HCT116 (cell line): Measurements from ENCODE around the gene PPFIA1. TPM values are rescaled to one million over a fixed set of nuclear protein-coding genes. Genes with fewer than 3 reads are reported as not detected.

Experiments
- ATAC-seq: fragments of 200-7000 bp; cut with Tn5 transposase; 2 replicates; pipeline ENCODE4 v1.9.1; 2020; ENCODE audit warnings: mild to moderate bottlenecking, moderate library complexity
- BruUV-seq: library from RNA; stranded (reverse); fragments of 400-500 nt; replicated peaks from 2 replicates; lab custom pipeline; 2021; lab: Mats Ljungman, UMichigan
- CTCF ChIA-PET: fragments of 300-600 bp; sonication (Branson Sonifier 250); formaldehyde crosslinking; loops from one replicate; lab custom pipeline; 2021; ENCODE audit warnings: antibody characterized with exemption; lab: Charles Lee
- POLR2A ChIA-PET: fragments of 300-600, 350-600 bp; sonication (Branson Sonifier 250); formaldehyde crosslinking; loops from one replicate; lab custom pipeline; 2021; ENCODE audit warnings: antibody characterized with exemption; lab: Charles Lee
- RAD21 ChIA-PET, 2 experiments: fragments of 300-600 bp; sonication (Branson Sonifier 250); formaldehyde crosslinking; loops; one replicate each; lab custom pipeline; 2023; ENCODE audit warnings: low total read pairs in 2 of 2; ENCODE audit not compliant: uncharacterized antibody in 2 of 2, unreplicated experiment in 2 of 2, low non-redundant PET in 1 of 2; lab: Charles Lee
- DNase-seq: peaks from one replicate; pipeline ENCODE4 v3.0.0-alpha.2; 2010; ENCODE audit warnings: low read depth, low spot score
- H2AFZ ChIP-seq: fragments of 200-600 bp; shearing (Covaris generic), sonication (generic); 2 replicates; pipeline ENCODE4 v1.6.1; 2017; ENCODE audit warnings: low read depth, mixed run types, mixed read lengths, antibody characterized with exemption, low read length; ENCODE audit not compliant: poor library complexity, severe bottlenecking
- H3K27ac ChIP-seq: 2 replicates; pipeline ENCODE4 v1.5.1; 2012; ENCODE audit warnings: low read depth, low read length
- H3K27me3 ChIP-seq: fragments of 200-600 bp; sonication (generic); 2 replicates; pipeline ENCODE4 v1.6.1; 2016; ENCODE audit warnings: mixed run types, low read length, mixed read lengths; ENCODE audit not compliant: insufficient read depth
- H3K36me3 ChIP-seq, 2 experiments: fragments of 200-500 bp in 1 of 2; fragments of 200-600 bp in 1 of 2; sonication (Bioruptor generic) in 1 of 2; sonication (generic) in 1 of 2; 2 replicates each; pipeline versions ENCODE4 v1.5.1 to v1.6.1; 2014 to 2016; ENCODE audit warnings: low read length in 2 of 2, inconsistent platforms in 1 of 2, mixed read lengths in 1 of 2, mixed run types in 1 of 2; ENCODE audit not compliant: insufficient read depth in 2 of 2, control insufficient read depth in 1 of 2
- H3K4me1 ChIP-seq, 2 experiments: fragments of 200-600 bp in 1 of 2; sonication (generic) in 1 of 2; 2 replicates each; pipeline versions ENCODE4 v1.5.1 to v1.6.1; 2012 to 2017; ENCODE audit warnings: low read length in 2 of 2, inconsistent platforms in 1 of 2, mild to moderate bottlenecking in 1 of 2, mixed read lengths in 1 of 2, mixed run types in 1 of 2, moderate library complexity in 1 of 2; ENCODE audit not compliant: insufficient read depth in 2 of 2, control insufficient read depth in 1 of 2
- H3K4me2 ChIP-seq: fragments of 200-600 bp; sonication (generic); 2 replicates; pipeline ENCODE4 v1.6.1; 2017; ENCODE audit warnings: mixed run types, low read length, mixed read lengths
- H3K4me3 ChIP-seq, 2 experiments: fragments of 200-600 bp in 1 of 2; sonication (generic) in 1 of 2; replicated peaks in 1 of 2; 2 replicates each; pipeline ENCODE4 v1.5.1; 2011 to 2016; ENCODE audit warnings: low read length in 2 of 2, control low read depth in 1 of 2, low read depth in 1 of 2, mild to moderate bottlenecking in 1 of 2, mixed read lengths in 1 of 2, mixed run types in 1 of 2
- H3K79me2 ChIP-seq: fragments of 200-600 bp; sonication (generic); 2 replicates; pipeline ENCODE4 v1.6.1; 2017; ENCODE audit warnings: mild to moderate bottlenecking, mixed run types, low read length, moderate library complexity, mixed read lengths; ENCODE audit not compliant: insufficient read depth
- H3K9ac ChIP-seq: fragments of 200-600 bp; sonication (generic); 2 replicates; pipeline ENCODE4 v1.6.1; 2016; ENCODE audit warnings: low read length, mixed read lengths
- H3K9me2 ChIP-seq: fragments of 200-600 bp; sonication (generic), shearing (Covaris generic); 2 replicates; pipeline ENCODE4 v1.6.1; 2017; ENCODE audit warnings: mixed run types, mild to moderate bottlenecking, moderate library complexity; ENCODE audit not compliant: insufficient read depth
- H3K9me3 ChIP-seq, 2 experiments: fragments of 200-500 bp in 1 of 2; fragments of 200-600 bp in 1 of 2; sonication (Bioruptor generic) in 1 of 2; sonication (generic) in 1 of 2; 2 replicates each; pipeline ENCODE4 v1.6.1; 2014 to 2017; ENCODE audit warnings: low read length in 2 of 2, mixed read lengths in 2 of 2, inconsistent platforms in 1 of 2, low read depth in 1 of 2, mild to moderate bottlenecking in 1 of 2, mixed run types in 1 of 2, moderate library complexity in 1 of 2; ENCODE audit not compliant: control insufficient read depth in 1 of 2, insufficient read depth in 1 of 2
- H4K20me1 ChIP-seq: fragments of 200-600 bp; sonication (generic), shearing (Covaris generic); 2 replicates; pipeline ENCODE4 v1.6.1; 2017; ENCODE audit warnings: mixed run types, mild to moderate bottlenecking, moderate library complexity; ENCODE audit not compliant: insufficient read depth
- CBX3 ChIP-seq: IDR thresholded peaks from 2 replicates; pipeline ENCODE4 v1.6.1; 2012; ENCODE audit warnings: low read depth
- CEBPB ChIP-seq: IDR thresholded peaks from 2 replicates; pipeline ENCODE4 v1.6.1; 2012; ENCODE audit warnings: low read depth
- ELF1 ChIP-seq: IDR thresholded peaks from 2 replicates; pipeline ENCODE4 v1.6.1; 2012; ENCODE audit warnings: low read depth, borderline replicate concordance
- EZH2 ChIP-seq: fragments of 200-600 bp; sonication (generic); IDR thresholded peaks from 2 replicates; pipeline ENCODE4 v1.6.1; 2017; ENCODE audit warnings: antibody characterized with exemption, mixed run types
- EZH2phosphoT487 ChIP-seq: fragments of 200-600 bp; IDR thresholded peaks from 2 replicates; pipeline ENCODE4 v1.6.1; 2018; ENCODE audit warnings: antibody characterized with exemption, borderline replicate concordance
- FOSL1 ChIP-seq: IDR thresholded peaks from 2 replicates; pipeline ENCODE4 v1.6.1; 2012; ENCODE audit warnings: low read depth
- POLR2AphosphoS5 ChIP-seq: IDR thresholded peaks from 2 replicates; pipeline ENCODE4 v1.6.1; 2011; ENCODE audit warnings: mild to moderate bottlenecking, low read depth, low read length, moderate library complexity
- RAD21 ChIP-seq: IDR thresholded peaks from 2 replicates; pipeline ENCODE4 v1.6.1; 2012; ENCODE audit warnings: low read depth, mild to moderate bottlenecking
- REST ChIP-seq: IDR thresholded peaks from 2 replicates; pipeline ENCODE4 v1.6.1; 2012; ENCODE audit warnings: low read depth
- SP1 ChIP-seq: IDR thresholded peaks from 2 replicates; pipeline ENCODE4 v1.6.1; 2012; ENCODE audit warnings: low read depth
- SRF ChIP-seq: IDR thresholded peaks from 2 replicates; pipeline ENCODE4 v1.6.1; 2012; ENCODE audit warnings: low read depth
- TCF7L2 ChIP-seq: IDR thresholded peaks from 2 replicates; pipeline ENCODE4 v1.7.0; 2011; ENCODE audit warnings: borderline replicate concordance, inconsistent platforms; ENCODE audit not compliant: insufficient read depth, insufficient read length; ENCODE audit errors: extremely low read depth
- ZFX ChIP-seq: fragments of 450-650 bp; IDR thresholded peaks from 2 replicates; pipeline ENCODE4 v1.6.1; 2017
- ZNF274 ChIP-seq: fragments of 200-500 bp; sonication (Bioruptor generic); IDR thresholded peaks from 2 replicates; pipeline ENCODE4 v1.6.1; 2014; ENCODE audit warnings: mild to moderate bottlenecking, low read depth, low read length, inconsistent platforms
- intact Hi-C: fragments of 100-400 bp; cut with micrococcal nuclease; formaldehyde crosslinking; loops from 2 replicates; pipeline ENCODE4 v1.10.0; 2022
- total RNA-seq: library from RNA; stranded (reverse); gene quantifications from one replicate; pipeline ENCODE4 v1.2.1, GENCODE V29; 2021; ENCODE audit not compliant: unreplicated experiment
- TF ChIP-seq, protein P1 (sequence below): IDR thresholded peaks from 2 replicates; pipeline ENCODE4 v1.6.1; 2012
- TF ChIP-seq, protein P2 (sequence below): IDR thresholded peaks from 2 replicates; pipeline ENCODE4 v1.6.1; 2012
- TF ChIP-seq, protein P3 (sequence below), 3 experiments: fragments of 200-600 bp in 1 of 3; sonication (generic) in 1 of 3; IDR thresholded peaks in 2 of 3; conservative IDR thresholded peaks in 1 of 3; 2 replicates each; pipeline ENCODE4 v1.5.1; 2012 to 2017; ENCODE audit warnings: low read depth in 2 of 3, low read length in 2 of 3, antibody characterized with exemption in 1 of 3, borderline replicate concordance in 1 of 3, control low read depth in 1 of 3, mild to moderate bottlenecking in 1 of 3, mixed read lengths in 1 of 3, mixed run types in 1 of 3, moderate library complexity in 1 of 3; ENCODE audit not compliant: insufficient read depth in 1 of 3

Gene PPFIA1
- total RNA-seq, 1 experiment from 2014 or later = 48.6 TPM

DNA sequence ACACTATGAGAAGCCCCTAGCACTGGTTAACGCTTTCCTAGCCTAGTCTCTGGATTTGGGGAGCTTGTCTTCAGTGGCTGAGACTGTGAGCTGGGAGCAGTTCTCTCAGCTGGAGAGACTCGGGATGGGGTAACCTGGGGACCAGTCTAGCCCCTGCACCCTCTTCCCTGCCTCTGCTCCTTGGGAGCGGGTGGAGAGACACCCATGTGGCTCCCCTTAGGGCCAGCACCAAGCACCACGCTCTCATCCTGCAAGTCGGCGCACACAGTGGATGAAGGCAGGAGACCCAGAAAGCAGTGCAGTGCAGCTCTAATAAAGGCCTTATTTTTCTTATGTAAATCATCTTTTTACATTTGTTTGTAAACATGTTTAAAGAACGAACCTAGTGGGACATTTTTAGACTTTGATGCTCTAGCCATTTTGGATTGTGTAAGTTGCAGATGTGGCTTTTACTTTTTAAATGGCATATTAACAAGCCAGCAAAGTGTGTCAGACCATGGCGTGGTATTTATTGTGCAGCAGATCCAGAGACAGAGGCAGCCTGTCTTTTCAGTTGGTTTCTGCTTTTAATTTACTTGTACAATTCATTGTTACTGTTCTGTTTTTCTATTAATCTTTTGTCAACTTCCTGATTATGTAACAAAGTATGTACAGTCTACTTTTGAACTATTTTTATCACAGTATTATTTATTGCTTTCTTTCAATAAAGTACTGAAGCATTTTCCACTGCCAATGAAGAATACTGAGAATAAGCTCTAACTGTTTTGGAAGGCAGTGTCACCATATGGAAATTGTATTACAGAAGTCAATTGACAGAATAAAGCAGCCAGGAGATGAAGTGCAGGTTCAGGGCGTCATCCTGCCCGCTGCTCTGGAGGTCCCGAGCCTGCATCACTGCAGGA lies 113.4 kb downstream of the PPFIA1 start:
- Histone ChIP-seq H3K9ac (no peak overlapping the region), H3K9me3 (no peaks in the 10 kb centered on the region), H3K4me1 (peaks cover 3 to 13% of the 10 kb centered on the region in 2 experiments; a peak in 3 of 4 replicates), H3K79me2 (peaks cover 47% of the 10 kb centered on the region), H3K27ac (no peak overlapping the region), H3K27me3 (no peaks in the 10 kb centered on the region), H2AFZ (no peak overlapping the region), H4K20me1 (no peaks in the 10 kb centered on the region; the same call in 1 of the 2 replicates), H3K4me3 (no peak overlapping the region), H3K4me2 (no peak overlapping the region), H3K36me3 (peaks cover 23 to 29% of the 10 kb centered on the region in 2 experiments), H3K9me2 (no peaks in the 10 kb centered on the region)
- intact Hi-C loops = no loop called here
- ChIA-PET POLR2A (no interaction called here), RAD21 (no interaction called here), CTCF (no interaction called here)
- no peak for TF ChIP-seq CEBPB
- TF ChIP-seq ELF1 = no peak
- TF ChIP-seq CBX3 = no peak
- TF ChIP-seq TCF7L2 = no peak
- TF ChIP-seq, protein P1, sequence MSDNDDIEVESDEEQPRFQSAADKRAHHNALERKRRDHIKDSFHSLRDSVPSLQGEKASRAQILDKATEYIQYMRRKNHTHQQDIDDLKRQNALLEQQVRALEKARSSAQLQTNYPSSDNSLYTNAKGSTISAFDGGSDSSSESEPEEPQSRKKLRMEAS = no peak
- TF ChIP-seq, protein P2, sequence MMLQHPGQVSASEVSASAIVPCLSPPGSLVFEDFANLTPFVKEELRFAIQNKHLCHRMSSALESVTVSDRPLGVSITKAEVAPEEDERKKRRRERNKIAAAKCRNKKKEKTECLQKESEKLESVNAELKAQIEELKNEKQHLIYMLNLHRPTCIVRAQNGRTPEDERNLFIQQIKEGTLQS = no peak
- TF ChIP-seq EZH2 = no peak
- TF ChIP-seq SRF = no peak
- no peak for TF ChIP-seq FOSL1
- no peak for TF ChIP-seq RAD21
- TF ChIP-seq EZH2phosphoT487 = no peak
- TF ChIP-seq POLR2AphosphoS5 = no peak
- TF ChIP-seq ZNF274 = no peak
- TF ChIP-seq, protein P3, sequence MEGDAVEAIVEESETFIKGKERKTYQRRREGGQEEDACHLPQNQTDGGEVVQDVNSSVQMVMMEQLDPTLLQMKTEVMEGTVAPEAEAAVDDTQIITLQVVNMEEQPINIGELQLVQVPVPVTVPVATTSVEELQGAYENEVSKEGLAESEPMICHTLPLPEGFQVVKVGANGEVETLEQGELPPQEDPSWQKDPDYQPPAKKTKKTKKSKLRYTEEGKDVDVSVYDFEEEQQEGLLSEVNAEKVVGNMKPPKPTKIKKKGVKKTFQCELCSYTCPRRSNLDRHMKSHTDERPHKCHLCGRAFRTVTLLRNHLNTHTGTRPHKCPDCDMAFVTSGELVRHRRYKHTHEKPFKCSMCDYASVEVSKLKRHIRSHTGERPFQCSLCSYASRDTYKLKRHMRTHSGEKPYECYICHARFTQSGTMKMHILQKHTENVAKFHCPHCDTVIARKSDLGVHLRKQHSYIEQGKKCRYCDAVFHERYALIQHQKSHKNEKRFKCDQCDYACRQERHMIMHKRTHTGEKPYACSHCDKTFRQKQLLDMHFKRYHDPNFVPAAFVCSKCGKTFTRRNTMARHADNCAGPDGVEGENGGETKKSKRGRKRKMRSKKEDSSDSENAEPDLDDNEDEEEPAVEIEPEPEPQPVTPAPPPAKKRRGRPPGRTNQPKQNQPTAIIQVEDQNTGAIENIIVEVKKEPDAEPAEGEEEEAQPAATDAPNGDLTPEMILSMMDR (IDR thresholded peaks at IDR 0.05 in 2 of 3, conservative IDR thresholded peaks at IDR 0.05 in 1 of 3; ENCODE audit: borderline replicate concordance in 1 of 3, insufficient read depth in 1 of 3, low read depth in 2 of 3, low read length in 2 of 3) = no peak
- TF ChIP-seq REST = no peak
- TF ChIP-seq ZFX = no peak
- TF ChIP-seq SP1 = no peak
- no TSS peak for BruUV-seq
- no peak for ATAC-seq
- no peak for DNase-seq
